H1 (cell line): Measurements from ENCODE around the gene LPGAT1. TPM values are rescaled to one million over a fixed set of nuclear protein-coding genes. Genes with fewer than 3 reads are reported as not detected.

Experiments
- CTCF ChIA-PET: fragments of 300-600 bp; sonication (Branson Sonifier 250); formaldehyde crosslinking; loops from one replicate; lab custom pipeline; 2021; ENCODE audit not compliant: partially characterized antibody; lab: Charles Lee
- POLR2A ChIA-PET: fragments of 300-600 bp; sonication (Branson Sonifier 250); formaldehyde crosslinking; loops from one replicate; lab custom pipeline; 2021; ENCODE audit warnings: inconsistent platforms; ENCODE audit not compliant: partially characterized antibody; lab: Charles Lee
- DNase-seq, 2 experiments: peaks; one replicate each; pipeline versions ENCODE4 v3.0.0 to v3.0.0-alpha.2; 2010 to 2022; ENCODE audit warnings: low spot score in 2 of 2, low read depth in 1 of 2, mixed read lengths in 1 of 2
- FAIRE-seq: peaks from 2 replicates; lab custom pipeline; 2011; peaks lifted over from hg19 to GRCh38; lab: Jason Lieb, UNC
- H2AFZ ChIP-seq: 2 replicates; pipeline ENCODE4 v1.8.1; 2012; ENCODE audit warnings: low read length, inconsistent platforms
- H2AK5ac ChIP-seq: 2 replicates; pipeline ENCODE4 v1.6.1; 2013; ENCODE audit warnings: low read depth, low read length
- H2BK120ac ChIP-seq: replicated peaks from 2 replicates; pipeline ENCODE3; 2013; ENCODE audit warnings: low read depth, low read length, inconsistent platforms
- H2BK12ac ChIP-seq: 2 replicates; pipeline ENCODE4 v1.6.1; 2013; ENCODE audit warnings: low read depth, low read length
- H2BK15ac ChIP-seq: 2 replicates; pipeline ENCODE4 v1.6.1; 2013; ENCODE audit warnings: low read length
- H2BK20ac ChIP-seq: 2 replicates; pipeline ENCODE4 v1.6.1; 2013; ENCODE audit warnings: low read length
- H2BK5ac ChIP-seq: 2 replicates; pipeline ENCODE4 v1.6.1; 2013; ENCODE audit warnings: low read depth, low read length
- H3K14ac ChIP-seq: 2 replicates; pipeline ENCODE4 v1.6.1; 2013; ENCODE audit warnings: inconsistent platforms; ENCODE audit not compliant: insufficient read length
- H3K18ac ChIP-seq: 2 replicates; pipeline ENCODE4 v1.6.1; 2013; ENCODE audit warnings: low read length; ENCODE audit errors: extremely low read depth
- H3K23ac ChIP-seq: 2 replicates; pipeline ENCODE4 v1.6.1; 2013; ENCODE audit warnings: inconsistent platforms; ENCODE audit not compliant: insufficient read length
- H3K23me2 ChIP-seq: 2 replicates; pipeline ENCODE4 v1.6.1; 2013; ENCODE audit warnings: low read depth, low read length
- H3K27ac ChIP-seq: 2 replicates; pipeline ENCODE4 v1.6.1; 2011; ENCODE audit warnings: low read depth, low read length, inconsistent platforms
- H3K27me3 ChIP-seq, 4 experiments: replicated peaks in 1 of 4; 1 replicate in 1 of 4; 2 replicates in 3 of 4; pipeline versions ENCODE4 v1.6.1 to v1.8.1; 2011 to 2013; ENCODE audit warnings: low read length in 3 of 4, mild to moderate bottlenecking in 3 of 4, inconsistent platforms in 2 of 4, mixed read lengths in 2 of 4, moderate library complexity in 1 of 4; ENCODE audit not compliant: control insufficient read depth in 3 of 4, insufficient read depth in 3 of 4; ENCODE audit errors: extremely low read depth in 1 of 4
- H3K36me3 ChIP-seq, 4 experiments: 2 replicates each; pipeline versions ENCODE4 v1.6.1 to v1.8.1; 2011 to 2013; ENCODE audit warnings: mild to moderate bottlenecking in 4 of 4, low read length in 3 of 4, moderate library complexity in 2 of 4, control low read depth in 1 of 4, inconsistent platforms in 1 of 4; ENCODE audit not compliant: insufficient read depth in 4 of 4, control insufficient read depth in 2 of 4
- H3K4ac ChIP-seq: replicated peaks from 2 replicates; pipeline ENCODE3; 2013; ENCODE audit warnings: low read length, low read depth, mixed read lengths, inconsistent platforms; ENCODE audit not compliant: insufficient read length
- H3K4me1 ChIP-seq, 4 experiments: replicated peaks in 1 of 4; 1 replicate in 1 of 4; 2 replicates in 3 of 4; pipeline versions ENCODE4 v1.6.1 to v1.8.1; 2011 to 2013; ENCODE audit warnings: low read length in 3 of 4, inconsistent platforms in 2 of 4, mixed read lengths in 1 of 4; ENCODE audit not compliant: insufficient read depth in 4 of 4, control insufficient read depth in 3 of 4
- H3K4me2 ChIP-seq, 2 experiments: 2 replicates each; pipeline versions ENCODE4 v1.6.1 to v1.8.1; 2011 to 2013; ENCODE audit warnings: low read depth in 2 of 2, low read length in 2 of 2, control low read depth in 1 of 2, inconsistent platforms in 1 of 2, mild to moderate bottlenecking in 1 of 2; ENCODE audit not compliant: insufficient read depth in 1 of 2
- H3K4me3 ChIP-seq, 4 experiments: fragments of 200-600, 300-600 bp in 1 of 4; sonication (generic), shearing (Covaris generic), sonication (Bioruptor Twin) in 1 of 4; 2 replicates each; pipeline versions ENCODE4 v1.5.1 to v1.8.1; 2011 to 2016; ENCODE audit warnings: low read length in 4 of 4, low read depth in 3 of 4, control low read depth in 2 of 4, inconsistent platforms in 2 of 4, mild to moderate bottlenecking in 2 of 4, mixed read lengths in 1 of 4, moderate library complexity in 1 of 4; ENCODE audit not compliant: insufficient read depth in 2 of 4; ENCODE audit errors: extremely low read depth in 1 of 4
- H3K56ac ChIP-seq: replicated peaks from 2 replicates; pipeline ENCODE3; 2013; ENCODE audit warnings: low read depth, mild to moderate bottlenecking, mixed read lengths, low read length, inconsistent platforms; ENCODE audit not compliant: insufficient read length
- H3K79me1 ChIP-seq: 2 replicates; pipeline ENCODE4 v1.6.1; 2013; ENCODE audit warnings: low read depth, low read length, control low read depth
- H3K79me2 ChIP-seq, 2 experiments: 2 replicates each; pipeline versions ENCODE4 v1.6.1 to v1.8.1; 2012 to 2013; ENCODE audit warnings: low read length in 2 of 2, mild to moderate bottlenecking in 2 of 2, inconsistent platforms in 1 of 2; ENCODE audit not compliant: insufficient read depth in 2 of 2, control insufficient read depth in 1 of 2
- H3K9ac ChIP-seq, 4 experiments: replicated peaks in 1 of 4; 1 replicate in 1 of 4; 2 replicates in 3 of 4; pipeline versions ENCODE4 v1.6.1 to v1.8.1; 2011 to 2013; ENCODE audit warnings: low read depth in 3 of 4, low read length in 3 of 4, control low read depth in 2 of 4, mild to moderate bottlenecking in 2 of 4, moderate library complexity in 2 of 4, inconsistent platforms in 1 of 4; ENCODE audit errors: extremely low read depth in 1 of 4
- H3K9me3 ChIP-seq, 2 experiments: 2 replicates each; pipeline versions ENCODE4 v1.6.1 to v1.8.1; 2012 to 2013; ENCODE audit warnings: mild to moderate bottlenecking in 2 of 2, moderate library complexity in 2 of 2, control low read depth in 1 of 2, inconsistent platforms in 1 of 2, low read depth in 1 of 2, low read length in 1 of 2, mixed read lengths in 1 of 2; ENCODE audit not compliant: insufficient read depth in 2 of 2
- H4K20me1 ChIP-seq, 2 experiments: replicated peaks in 1 of 2; 2 replicates each; pipeline versions ENCODE3 to v1.8.1; 2011 to 2013; ENCODE audit warnings: inconsistent platforms in 2 of 2, low read length in 2 of 2, mild to moderate bottlenecking in 1 of 2; ENCODE audit not compliant: insufficient read depth in 2 of 2, control insufficient read depth in 1 of 2
- H4K5ac ChIP-seq: 2 replicates; pipeline ENCODE4 v1.6.1; 2013; ENCODE audit warnings: low read length, low read depth, mixed read lengths, inconsistent platforms; ENCODE audit not compliant: insufficient read length
- H4K8ac ChIP-seq: 2 replicates; pipeline ENCODE4 v1.8.0; 2013; ENCODE audit warnings: mild to moderate bottlenecking, moderate library complexity, low read length, inconsistent platforms; ENCODE audit not compliant: insufficient read depth; ENCODE audit errors: extremely low read depth
- H4K91ac ChIP-seq: replicated peaks from 2 replicates; pipeline ENCODE3; 2013; ENCODE audit warnings: low read length, mixed read lengths, inconsistent platforms; ENCODE audit not compliant: insufficient read length
- BRCA1 ChIP-seq: IDR thresholded peaks from 2 replicates; pipeline ENCODE4 v1.6.1; 2012; ENCODE audit warnings: low read depth, low read length, improper control_type of control experiment
- EP300 ChIP-seq, 2 experiments: IDR thresholded peaks; 1 replicate in 1 of 2; 2 replicates in 1 of 2; pipeline ENCODE4 v1.6.1; 2011 to 2012; ENCODE audit warnings: low read depth in 2 of 2, low read length in 2 of 2, mild to moderate bottlenecking in 2 of 2, borderline replicate concordance in 1 of 2, inconsistent platforms in 1 of 2, moderate library complexity in 1 of 2
- HDAC2 ChIP-seq, 2 experiments: fragments of 300-600 bp in 1 of 2; sonication (generic) in 1 of 2; IDR thresholded peaks; 2 replicates each; pipeline ENCODE4 v1.6.1; 2011 to 2012; ENCODE audit warnings: low read depth in 2 of 2, low read length in 2 of 2, mild to moderate bottlenecking in 2 of 2, moderate library complexity in 2 of 2, borderline replicate concordance in 1 of 2, inconsistent platforms in 1 of 2
- JUND ChIP-seq: IDR thresholded peaks from 2 replicates; pipeline ENCODE4 v1.6.1; 2011; ENCODE audit warnings: mild to moderate bottlenecking, improper control_type of control experiment, low read length
- KDM1A ChIP-seq: fragments of 200-600, 300-600 bp; sonication (generic); IDR thresholded peaks from 2 replicates; pipeline ENCODE4 v1.7.1; 2016; ENCODE audit warnings: mild to moderate bottlenecking, low read length, borderline replicate concordance
- WGBS, 2 experiments: shearing (Covaris generic) in 1 of 2; methylation state at CpG; one replicate each; pipeline versions ENCODE4 v1.1.6 to v1.1.7; 2013 to 2015; ENCODE audit warnings: low lambda C conversion rate in 2 of 2, mixed read lengths in 2 of 2, inconsistent platforms in 1 of 2, low coverage in 1 of 2, missing lambda C conversion rate in 1 of 2; ENCODE audit not compliant: insufficient replicate concordance in 2 of 2, insufficient coverage in 1 of 2, insufficient read length in 1 of 2; ENCODE audit errors: extremely low coverage in 1 of 2, missing lambda C conversion rate in 1 of 2; 5-methylcytosine and 5-hydroxymethylcytosine counted together
- polyA plus RNA-seq, 7 experiments: library from polyadenylated mRNA; depleted of rRNA in 3 of 7; stranded (reverse) in 5 of 7; unstranded in 2 of 7; fragments of >200 nt in 5 of 7; fragments of 200-250 nt in 2 of 7; gene quantifications; 1 replicate in 5 of 7; 2 replicates in 1 of 7; 4 replicates in 1 of 7; pipeline versions ENCODE4 v1.2.1 to v1.2.3, GENCODE V29; 2011 to 2013; ENCODE audit warnings: missing spikeins in 2 of 7, mixed read lengths in 2 of 7
- total RNA-seq: library from RNA; stranded (reverse); fragmentation: NEBNext Ultra II Directional; extraction: Animal tissue kit (Norgen Biotek cat#: 25700); gene quantifications from 2 replicates; pipeline ENCODE4 v1.2.1, GENCODE V29; 2021

The LPGAT1 gene
- total and polyA plus RNA-seq, 2 of the 8 experiments (the other 6 are each of a cell fraction or from before 2014, with no cell fraction given): 2.3 to 13.5 TPM

DNA sequence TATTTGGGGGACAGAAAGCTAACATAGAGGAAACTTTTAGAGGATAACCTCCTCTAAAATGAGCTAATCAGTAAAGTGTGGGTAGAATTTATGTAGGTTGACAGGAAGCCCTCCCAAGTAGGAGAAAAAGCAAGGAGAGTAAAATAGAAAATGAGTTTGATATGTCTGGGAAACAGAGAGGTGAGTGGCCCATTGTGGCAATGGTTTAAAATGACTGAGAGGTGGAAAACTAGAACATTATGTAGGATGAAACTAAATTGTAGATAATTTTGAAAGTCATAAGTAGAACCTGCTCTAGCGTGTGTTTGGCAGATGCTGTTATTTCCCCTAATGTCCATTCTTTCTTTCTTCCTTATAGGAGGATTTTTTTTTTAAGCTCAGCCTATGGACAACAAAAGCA is 8.5 kb upstream of the LPGAT1 start:
- ChIA-PET CTCF (interaction anchor here (0.7 to 2.4 kb wide), 3 partner anchors 16 to 141 kb away, joined by 3 to 9 read pairs (median 5); no protein-coding TSS in a partner anchor), POLR2A (no interaction called here)
- H3K23ac ChIP-seq: no peak overlapping the region
- no peak overlapping the region for H2AK5ac ChIP-seq
- H3K79me2 ChIP-seq: no peaks in the 10 kb centered on the region
- no peaks in the 10 kb centered on the region for H4K20me1 ChIP-seq
- H3K36me3 ChIP-seq: no peaks in the 10 kb centered on the region
- no peak overlapping the region for H3K18ac ChIP-seq
- H2BK12ac ChIP-seq: no peak overlapping the region
- H3K27ac ChIP-seq: no peak overlapping the region
- H3K27me3 ChIP-seq: no peaks in the 10 kb centered on the region
- H4K5ac ChIP-seq: no peak overlapping the region
- 92% methylated on average over 1 of the region's 1 CpG; no CpG with 5 or more reads in 1 of the 2 experiments for WGBS, 2 experiments
- H2BK120ac ChIP-seq: no peak overlapping the region
- no peak overlapping the region for H3K56ac ChIP-seq
- no peak overlapping the region for H4K8ac ChIP-seq
- DNase-seq: no peak
- FAIRE-seq: no peak
- no peak overlapping the region for H3K4me2 ChIP-seq
- H3K23me2 ChIP-seq: 0 out of 2 replicates have a peak, but pooled peaks cover 2% of the 10 kb centered on the region
- H3K4me1 ChIP-seq: no peaks in the 10 kb centered on the region
- H3K4me3 ChIP-seq: no peak overlapping the region
- no peak overlapping the region for H3K4ac ChIP-seq
- no peak overlapping the region for H3K9ac ChIP-seq
- H3K9me3 ChIP-seq: no peaks in the 10 kb centered on the region
- no peak overlapping the region for H3K14ac ChIP-seq
- H2BK15ac ChIP-seq: no peak overlapping the region
- no peak overlapping the region for H2AFZ ChIP-seq
- no peaks in the 10 kb centered on the region for H3K79me1 ChIP-seq
- H2BK5ac ChIP-seq: no peak overlapping the region
- no peak overlapping the region for H4K91ac ChIP-seq
- H2BK20ac ChIP-seq: no peak overlapping the region
- no peak for TF ChIP-seq JUND
- no peak for TF ChIP-seq KDM1A
- TF ChIP-seq BRCA1: no peak
- TF ChIP-seq EP300 (IDR thresholded peaks at IDR 0.05; ENCODE audit: borderline replicate concordance in 1 of 2, low read depth in 2 of 2, low read length in 2 of 2): no peak
- TF ChIP-seq HDAC2 (IDR thresholded peaks at IDR 0.05; ENCODE audit: borderline replicate concordance in 1 of 2, low read depth in 2 of 2, low read length in 2 of 2): no peak
